HEK293 (cell line): Measurements from ENCODE around the gene CST1.
A peak's percentile ranks its signal among the peaks of the same experiment; 100 is the strongest.
"Not testable (repeated sequence)": the region's sequence is repeated elsewhere in the genome, so short reads cannot be mapped to it uniquely, and the experiment has no call there.

Experiments
- CTCF ChIA-PET: fragments of 350-600 bp; formaldehyde crosslinking; extraction: SDS; loops from one replicate; lab custom pipeline; 2021; ENCODE audit warnings: antibody characterized with exemption; lab: Yijun Ruan, JAX
- POLR2A ChIA-PET: fragments of 300-600 bp; formaldehyde crosslinking; extraction: SDS; loops from one replicate; lab custom pipeline; 2020; ENCODE audit warnings: antibody characterized with exemption, inconsistent platforms; lab: Yijun Ruan, JAX
- H3K27ac ChIP-seq: fragments of 200-500 bp; sonication (Bioruptor generic); 2 replicates; pipeline ENCODE4 v1.5.1; 2014; ENCODE audit warnings: low read depth, low read length, control low read depth, inconsistent platforms; ENCODE audit errors: extremely low read depth
- H3K36me3 ChIP-seq, 2 experiments: fragments of 200-500 bp in 1 of 2; sonication (Bioruptor generic) in 1 of 2; 1 replicate in 1 of 2; 2 replicates in 1 of 2; pipeline ENCODE4 v1.5.1; 2014 to 2017; ENCODE audit warnings: inconsistent platforms in 2 of 2, low read length in 2 of 2; ENCODE audit not compliant: control insufficient read depth in 2 of 2, insufficient read depth in 1 of 2
- H3K4me1 ChIP-seq: fragments of 200-500 bp; sonication (Bioruptor generic); 2 replicates; pipeline ENCODE4 v1.5.1; 2014; ENCODE audit warnings: mild to moderate bottlenecking, low read length, inconsistent platforms; ENCODE audit not compliant: control insufficient read depth, insufficient read depth
- H3K4me3 ChIP-seq: 2 replicates; pipeline ENCODE4 v1.5.1; 2011; ENCODE audit warnings: low read depth, mild to moderate bottlenecking, control low read depth, low read length, moderate library complexity
- H3K9me3 ChIP-seq: fragments of 200-500 bp; sonication (Bioruptor generic); 2 replicates; pipeline ENCODE4 v1.5.1; 2014; ENCODE audit warnings: low read depth, low read length, inconsistent platforms; ENCODE audit not compliant: control insufficient read depth, insufficient read depth
- CTCF ChIP-seq: fragments of 450-650 bp; formaldehyde crosslinking; IDR thresholded peaks from 2 replicates; pipeline ENCODE4 v1.5.1; 2016; ENCODE audit warnings: missing biosample characterization, missing genetic modification characterization
- KLF9 ChIP-seq: fragments of 450-650 bp; formaldehyde crosslinking; IDR thresholded peaks from 2 replicates; pipeline ENCODE4 v1.5.1; 2016; ENCODE audit warnings: missing biosample characterization, missing genetic modification characterization, low read depth
- ZFP69B ChIP-seq: fragments of 450-650 bp; formaldehyde crosslinking; IDR thresholded peaks from 2 replicates; pipeline ENCODE4 v1.5.1; 2016; ENCODE audit warnings: missing biosample characterization, missing genetic modification characterization
- ZNF239 ChIP-seq: fragments of 450-650 bp; formaldehyde crosslinking; IDR thresholded peaks from 2 replicates; pipeline ENCODE4 v1.5.1; 2016; ENCODE audit warnings: missing biosample characterization, missing genetic modification characterization
- ZNF292 ChIP-seq: fragments of 450-650 bp; formaldehyde crosslinking; IDR thresholded peaks from 2 replicates; pipeline ENCODE4 v1.5.1; 2016; ENCODE audit warnings: low read depth, missing biosample characterization, missing genetic modification characterization, borderline replicate concordance
- ZNF529 ChIP-seq: fragments of 450-650 bp; formaldehyde crosslinking; IDR thresholded peaks from 2 replicates; pipeline ENCODE4 v1.5.1; 2017; ENCODE audit warnings: missing genetic modification characterization, missing biosample characterization; ENCODE audit not compliant: insufficient replicate concordance
- ZNF654 ChIP-seq: fragments of 450-650 bp; formaldehyde crosslinking; IDR thresholded peaks from 2 replicates; pipeline ENCODE4 v1.5.1; 2016; ENCODE audit warnings: low read depth, missing biosample characterization, missing genetic modification characterization
- TF ChIP-seq, protein P1 (sequence below): fragments of 450-650 bp; formaldehyde crosslinking; IDR thresholded peaks from 2 replicates; pipeline ENCODE4 v1.5.1; 2016; ENCODE audit warnings: missing biosample characterization, missing genetic modification characterization
- TF ChIP-seq, protein P2 (sequence below): fragments of 450-650 bp; formaldehyde crosslinking; IDR thresholded peaks from 2 replicates; pipeline ENCODE4 v1.5.1; 2016; ENCODE audit warnings: missing biosample characterization, missing genetic modification characterization

The CST1 gene

GRCh38 chr20:23750786-23751185, at the start of gene CST1:
TSS of gene CST1 (minus strand) at chr20:23750935. CDS start at chr20:23750866, 69 bp downstream.
- H3K27ac ChIP-seq, POLR2A ChIA-PET, CTCF ChIA-PET, H3K36me3 ChIP-seq, H3K4me1 ChIP-seq, H3K4me3 ChIP-seq, H3K9me3 ChIP-seq: not testable (repeated sequence)

GRCh38 chr20:23799216-23799847, 48.6 kb upstream of the CST1 start:
- TF ChIP-seq ZNF654 (tag by site-specific recombination), result peak; percentile 49
- TF ChIP-seq CTCF, result peak; percentile 28; the same call in 1 of the 2 replicates
- TF ChIP-seq, all 188 proteins: peak for 2; not testable (repeated sequence) for 186
- H3K4me1 ChIP-seq, H3K27ac ChIP-seq, H3K9me3 ChIP-seq, POLR2A ChIA-PET, H3K4me3 ChIP-seq, H3K36me3 ChIP-seq: not testable (repeated sequence)
- CTCF ChIA-PET, result interaction anchor here (0.6 to 1.6 kb wide), 10 partner anchors 11 to 1392 kb away, joined by 3 to 7 read pairs (median 3); no protein-coding TSS in a partner anchor

- CTCF ChIA-PET, result no interaction called here
- no peak overlapping the region for H3K4me3 ChIP-seq
- no peaks in the 10 kb centered on the region for H3K4me1 ChIP-seq
- H3K9me3 ChIP-seq, result no peaks in the 10 kb centered on the region
- H3K27ac ChIP-seq, result no peak overlapping the region
- POLR2A ChIA-PET, result no interaction called here
- no peaks in the 10 kb centered on the region for H3K36me3 ChIP-seq
- TF ChIP-seq ZFP69B (no peak), KLF9 (no peak)
- TF ChIP-seq, protein P1, sequence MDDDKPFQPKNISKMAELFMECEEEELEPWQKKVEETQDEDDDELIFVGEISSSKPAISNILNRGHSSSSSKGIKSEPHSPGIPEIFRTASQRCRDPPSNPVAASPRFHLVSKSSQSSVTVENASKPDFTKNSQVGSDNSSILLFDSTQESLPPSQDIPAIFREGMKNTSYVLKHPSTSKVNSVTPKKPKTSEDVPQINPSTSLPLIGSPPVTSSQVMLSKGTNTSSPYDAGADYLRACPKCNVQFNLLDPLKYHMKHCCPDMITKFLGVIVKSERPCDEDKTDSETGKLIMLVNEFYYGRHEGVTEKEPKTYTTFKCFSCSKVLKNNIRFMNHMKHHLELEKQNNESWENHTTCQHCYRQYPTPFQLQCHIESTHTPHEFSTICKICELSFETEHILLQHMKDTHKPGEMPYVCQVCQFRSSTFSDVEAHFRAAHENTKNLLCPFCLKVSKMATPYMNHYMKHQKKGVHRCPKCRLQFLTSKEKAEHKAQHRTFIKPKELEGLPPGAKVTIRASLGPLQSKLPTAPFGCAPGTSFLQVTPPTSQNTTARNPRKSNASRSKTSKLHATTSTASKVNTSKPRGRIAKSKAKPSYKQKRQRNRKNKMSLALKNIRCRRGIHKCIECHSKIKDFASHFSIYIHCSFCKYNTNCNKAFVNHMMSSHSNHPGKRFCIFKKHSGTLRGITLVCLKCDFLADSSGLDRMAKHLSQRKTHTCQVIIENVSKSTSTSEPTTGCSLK, result no peak
Observed at GRCh38 chr20:23795526-23795925, 44.8 kb upstream of the CST1 start.

GRCh38 chr20:23794841-23795240, 44.1 kb upstream of the CST1 start:
- TF ChIP-seq, protein P2, sequence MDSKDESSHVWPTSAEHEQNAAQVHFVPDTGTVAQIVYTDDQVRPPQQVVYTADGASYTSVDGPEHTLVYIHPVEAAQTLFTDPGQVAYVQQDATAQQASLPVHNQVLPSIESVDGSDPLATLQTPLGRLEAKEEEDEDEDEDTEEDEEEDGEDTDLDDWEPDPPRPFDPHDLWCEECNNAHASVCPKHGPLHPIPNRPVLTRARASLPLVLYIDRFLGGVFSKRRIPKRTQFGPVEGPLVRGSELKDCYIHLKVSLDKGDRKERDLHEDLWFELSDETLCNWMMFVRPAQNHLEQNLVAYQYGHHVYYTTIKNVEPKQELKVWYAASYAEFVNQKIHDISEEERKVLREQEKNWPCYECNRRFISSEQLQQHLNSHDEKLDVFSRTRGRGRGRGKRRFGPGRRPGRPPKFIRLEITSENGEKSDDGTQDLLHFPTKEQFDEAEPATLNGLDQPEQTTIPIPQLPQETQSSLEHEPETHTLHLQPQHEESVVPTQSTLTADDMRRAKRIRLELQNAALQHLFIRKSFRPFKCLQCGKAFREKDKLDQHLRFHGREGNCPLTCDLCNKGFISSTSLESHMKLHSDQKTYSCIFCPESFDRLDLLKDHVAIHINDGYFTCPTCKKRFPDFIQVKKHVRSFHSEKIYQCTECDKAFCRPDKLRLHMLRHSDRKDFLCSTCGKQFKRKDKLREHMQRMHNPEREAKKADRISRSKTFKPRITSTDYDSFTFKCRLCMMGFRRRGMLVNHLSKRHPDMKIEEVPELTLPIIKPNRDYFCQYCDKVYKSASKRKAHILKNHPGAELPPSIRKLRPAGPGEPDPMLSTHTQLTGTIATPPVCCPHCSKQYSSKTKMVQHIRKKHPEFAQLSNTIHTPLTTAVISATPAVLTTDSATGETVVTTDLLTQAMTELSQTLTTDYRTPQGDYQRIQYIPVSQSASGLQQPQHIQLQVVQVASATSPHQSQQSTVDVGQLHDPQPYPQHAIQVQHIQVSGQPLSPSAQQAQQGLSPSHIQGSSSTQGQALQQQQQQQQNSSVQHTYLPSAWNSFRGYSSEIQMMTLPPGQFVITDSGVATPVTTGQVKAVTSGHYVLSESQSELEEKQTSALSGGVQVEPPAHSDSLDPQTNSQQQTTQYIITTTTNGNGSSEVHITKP (tag by site-specific recombination), result no peak
- TF ChIP-seq ZNF239 (tag by site-specific recombination) (no peak), ZNF529 (tag by site-specific recombination) (no peak), ZNF292 (tag by site-specific recombination) (no peak)
- TF ChIP-seq, all 188 proteins: peak for 0
- Histone ChIP-seq H3K27ac (no peak overlapping the region), H3K9me3 (no peaks in the 10 kb centered on the region), H3K4me1 (no peaks in the 10 kb centered on the region), H3K36me3 (no peaks in the 10 kb centered on the region), H3K4me3 (no peak overlapping the region)
- ChIA-PET POLR2A (no interaction called here), CTCF (interaction anchor here (0.6 kb wide), 1 partner anchor 15 kb away, joined by 4 read pairs; no protein-coding TSS in a partner anchor)
